ENCODE data around the gene PSMG4. TPM values are rescaled to one million over a fixed set of nuclear protein-coding genes. Genes with fewer than 3 reads are reported as not detected.
A peak's percentile ranks its signal among the peaks of the same experiment; 100 is the strongest.

The PSMG4 gene
- total RNA-seq, 1 donor, result 19.9 TPM

DNA sequence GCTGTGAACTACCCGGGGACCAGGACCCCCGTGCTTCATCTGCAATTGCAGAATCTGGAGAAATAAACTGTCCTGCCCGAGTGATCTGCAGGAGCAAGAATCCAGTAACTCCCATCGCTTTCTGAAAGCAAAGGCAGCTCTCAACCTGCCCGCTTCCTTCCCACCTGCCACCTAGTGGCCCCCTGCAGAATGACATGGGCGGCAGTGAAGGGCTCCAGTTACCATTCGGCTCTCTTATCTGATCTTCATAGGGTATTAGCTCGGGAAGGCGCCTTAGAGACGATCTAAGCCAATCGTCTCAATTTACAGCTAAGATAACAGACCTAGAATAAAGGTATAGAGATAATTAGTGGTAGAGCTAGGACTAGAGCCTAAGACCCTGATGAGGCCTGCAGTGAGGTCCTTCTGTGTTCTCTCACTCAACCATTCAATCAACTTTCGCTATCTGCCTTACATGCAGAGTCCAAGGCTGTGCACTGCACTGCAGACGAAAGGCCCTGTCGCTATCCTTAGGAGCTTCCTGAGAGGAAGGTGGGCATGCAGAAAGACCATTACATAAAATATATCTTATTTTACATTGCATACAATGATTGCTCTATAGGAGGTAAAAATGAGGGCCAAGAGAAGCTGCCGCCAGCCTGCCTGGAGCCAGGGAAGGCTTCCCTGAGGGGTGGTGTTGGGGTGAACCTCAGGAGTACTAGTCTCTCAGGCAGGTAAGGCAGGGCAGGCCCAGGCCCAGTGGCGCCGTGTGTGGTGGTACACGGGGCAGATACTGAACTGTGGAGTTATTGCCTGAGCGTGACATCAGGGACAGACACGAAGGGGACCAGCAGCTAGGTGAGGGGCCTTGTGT is 7.1 kb upstream of the PSMG4 start:
- peak; percentile 84 for DNase-seq (ENCODE audit: low read depth)
- H3K4me3 ChIP-seq (ENCODE audit: low read depth, low read length), result no peak overlapping the region
- TF ChIP-seq, protein P1, sequence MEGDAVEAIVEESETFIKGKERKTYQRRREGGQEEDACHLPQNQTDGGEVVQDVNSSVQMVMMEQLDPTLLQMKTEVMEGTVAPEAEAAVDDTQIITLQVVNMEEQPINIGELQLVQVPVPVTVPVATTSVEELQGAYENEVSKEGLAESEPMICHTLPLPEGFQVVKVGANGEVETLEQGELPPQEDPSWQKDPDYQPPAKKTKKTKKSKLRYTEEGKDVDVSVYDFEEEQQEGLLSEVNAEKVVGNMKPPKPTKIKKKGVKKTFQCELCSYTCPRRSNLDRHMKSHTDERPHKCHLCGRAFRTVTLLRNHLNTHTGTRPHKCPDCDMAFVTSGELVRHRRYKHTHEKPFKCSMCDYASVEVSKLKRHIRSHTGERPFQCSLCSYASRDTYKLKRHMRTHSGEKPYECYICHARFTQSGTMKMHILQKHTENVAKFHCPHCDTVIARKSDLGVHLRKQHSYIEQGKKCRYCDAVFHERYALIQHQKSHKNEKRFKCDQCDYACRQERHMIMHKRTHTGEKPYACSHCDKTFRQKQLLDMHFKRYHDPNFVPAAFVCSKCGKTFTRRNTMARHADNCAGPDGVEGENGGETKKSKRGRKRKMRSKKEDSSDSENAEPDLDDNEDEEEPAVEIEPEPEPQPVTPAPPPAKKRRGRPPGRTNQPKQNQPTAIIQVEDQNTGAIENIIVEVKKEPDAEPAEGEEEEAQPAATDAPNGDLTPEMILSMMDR (IDR thresholded peaks at IDR 0.05; ENCODE audit: insufficient read depth, low read depth, low read length), result peak; percentile 99

DNA sequence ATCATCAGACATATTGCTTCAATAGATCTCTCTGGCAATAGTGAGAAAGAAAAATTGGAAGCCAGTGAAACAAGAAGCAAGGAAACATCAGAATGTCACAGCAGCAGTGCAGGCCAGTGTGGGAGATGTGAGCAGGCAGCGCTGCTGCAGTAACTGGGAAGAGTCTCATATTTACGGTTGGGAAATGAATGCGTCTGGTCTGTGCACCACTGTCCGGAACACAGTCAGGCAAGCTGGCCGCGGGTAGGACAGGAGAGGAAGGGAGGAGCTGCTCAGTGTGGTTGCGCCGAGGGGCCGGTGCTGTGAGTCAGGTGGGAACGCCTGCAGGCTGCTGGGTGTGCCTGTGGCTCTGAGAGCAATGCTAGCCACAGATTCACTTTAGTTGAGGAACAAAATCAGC is 6.4 kb upstream of the PSMG4 start:
- DNase-seq (ENCODE audit: low read depth), result peak; percentile 33
- TF ChIP-seq, protein P1 (IDR thresholded peaks at IDR 0.05; ENCODE audit: insufficient read depth, low read depth, low read length), result no peak
- no peak overlapping the region for H3K4me3 ChIP-seq (ENCODE audit: low read depth, low read length)

DNA sequence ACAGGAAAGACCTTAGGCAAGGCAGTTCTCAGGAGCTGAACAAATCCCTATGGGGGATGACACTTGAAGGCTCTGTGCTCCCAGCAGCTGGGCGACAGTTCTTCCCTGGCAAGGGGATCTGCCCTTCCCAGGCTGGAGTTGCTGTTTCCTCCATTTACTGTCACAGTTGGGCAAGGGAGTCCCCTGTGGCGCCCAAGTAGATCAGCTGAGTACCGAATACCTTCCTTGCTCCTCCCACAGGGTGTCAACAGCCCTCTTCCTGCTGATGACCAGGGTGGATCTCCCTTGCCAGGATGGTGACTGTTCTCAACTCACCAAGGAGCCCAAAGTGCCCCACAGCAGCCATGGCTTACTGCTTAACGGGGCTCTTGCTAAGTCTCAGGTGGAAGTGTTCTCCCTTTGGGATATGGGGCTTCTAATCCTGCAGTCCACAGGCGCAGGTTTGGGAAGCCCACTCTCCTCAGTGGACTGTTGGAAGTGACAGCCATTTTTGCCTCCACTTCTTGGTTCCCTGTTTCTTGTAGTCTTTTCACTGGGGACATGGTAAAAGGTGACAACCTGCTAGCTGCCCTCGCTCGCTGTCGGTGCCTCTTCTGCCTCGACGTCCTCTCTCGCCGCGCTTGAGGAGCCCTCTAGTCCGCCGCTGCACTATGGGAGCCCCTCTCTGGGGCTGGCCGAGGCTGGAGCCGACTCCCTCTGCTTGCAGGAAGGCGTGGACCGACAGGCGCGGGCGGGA is 5.7 kb upstream of the PSMG4 start:
- H3K4me3 ChIP-seq (ENCODE audit: low read depth, low read length), result no peak overlapping the region
- TF ChIP-seq, protein P1 (IDR thresholded peaks at IDR 0.05; ENCODE audit: insufficient read depth, low read depth, low read length), result no peak
- DNase-seq (ENCODE audit: low read depth), result no peak

DNA sequence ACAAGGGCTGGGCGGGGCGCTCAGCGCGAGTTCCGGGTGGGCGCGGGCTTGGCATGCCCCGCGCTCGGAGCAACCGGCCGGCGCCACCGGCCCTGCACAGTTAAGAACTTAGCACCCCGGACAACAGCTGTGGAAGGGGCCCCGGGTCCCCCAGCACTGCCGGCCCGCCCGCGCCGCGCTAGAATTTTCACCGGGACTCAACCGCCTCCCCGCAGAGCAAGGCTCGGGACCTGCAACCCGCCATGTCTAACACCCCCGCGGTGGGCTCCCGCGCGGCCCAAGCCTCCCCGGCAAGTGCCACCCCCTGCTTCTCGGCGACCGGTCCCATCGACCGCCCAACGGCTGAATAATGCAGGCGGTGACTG is 5.2 kb upstream of the PSMG4 start:
- H3K4me3 ChIP-seq (ENCODE audit: low read depth, low read length), result no peak overlapping the region
- no peak for DNase-seq (ENCODE audit: low read depth)
- TF ChIP-seq, protein P1 (IDR thresholded peaks at IDR 0.05; ENCODE audit: insufficient read depth, low read depth, low read length), result no peak

DNA sequence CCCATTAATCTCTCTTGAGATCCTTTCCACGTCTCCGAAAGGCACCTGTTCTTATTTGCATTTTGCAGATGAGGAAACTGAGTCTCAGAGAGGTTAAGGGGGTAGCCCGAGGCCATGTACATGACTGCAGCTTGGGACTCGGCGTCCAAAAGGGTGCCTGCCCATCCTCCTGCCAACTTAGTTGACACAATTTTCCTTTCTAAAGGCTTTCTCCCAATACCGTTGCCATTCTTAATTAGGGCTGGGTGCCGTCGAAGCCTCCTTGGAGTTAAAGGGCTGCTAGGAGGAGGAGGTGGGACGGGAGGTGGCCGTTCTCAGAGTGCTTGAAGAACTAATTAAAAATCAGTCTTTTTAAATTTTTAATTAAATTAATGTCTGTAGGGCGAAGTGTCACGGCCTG is 546 bp upstream of the PSMG4 start:
- peak overlapping the region; percentile 50 for H3K4me3 ChIP-seq (ENCODE audit: low read depth, low read length)
- no peak for DNase-seq (ENCODE audit: low read depth)
- TF ChIP-seq, protein P1 (IDR thresholded peaks at IDR 0.05; ENCODE audit: insufficient read depth, low read depth, low read length), result no peak

DNA sequence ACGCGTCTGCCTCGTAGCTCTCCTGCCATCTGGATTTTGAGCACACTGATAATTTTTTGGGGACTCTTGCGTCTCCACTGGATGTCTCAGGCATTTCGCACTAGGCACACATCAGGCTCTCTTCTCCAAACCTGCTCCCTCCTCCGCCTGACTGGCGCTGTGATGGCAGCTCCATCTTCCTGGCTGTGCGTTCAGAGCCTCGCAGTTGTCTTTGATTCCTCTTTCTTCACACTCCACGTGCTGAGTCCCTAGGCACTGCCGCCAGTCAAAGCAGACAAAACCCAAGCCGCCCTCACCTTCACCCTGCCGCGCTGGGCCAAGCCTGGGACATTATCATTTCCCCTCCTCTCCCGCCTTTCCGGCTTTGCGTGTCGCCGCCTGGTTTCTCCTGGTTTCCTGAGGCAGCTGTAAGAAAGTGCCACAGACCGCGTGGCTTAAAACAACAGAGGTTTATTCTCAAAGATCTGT is 778 bp downstream of the PSMG4 start:
- TF ChIP-seq, protein P1 (IDR thresholded peaks at IDR 0.05; ENCODE audit: insufficient read depth, low read depth, low read length), result no peak
- peak overlapping the region; percentile 89 for H3K4me3 ChIP-seq (ENCODE audit: low read depth, low read length)
- DNase-seq (ENCODE audit: low read depth), result peak; percentile 28
